ENCODE measurements around the gene TNS3. TPM values are rescaled to one million over a fixed set of nuclear protein-coding genes. Genes with fewer than 3 reads are reported as not detected.

TNS3 gene
- total and polyA plus RNA-seq, 2 of the 13 experiments (the other 11 are each of a cell fraction or from before 2014, with no cell fraction given), result 52.9 to 55.7 TPM

GRCh38 chr7:47594406-47594805 is 12.5 kb upstream of the TNS3 start:
- WGBS (ENCODE audit: low lambda C conversion rate), result 88% methylated on average over 3 of the region's 3 CpGs
- Histone ChIP-seq H3K4me1 (ENCODE audit: insufficient read depth, low read length) (peaks cover 55% of the 10 kb centered on the region), H3K79me2 (ENCODE audit: insufficient read depth, low read length) (no peaks in the 10 kb centered on the region), H2AFZ (ENCODE audit: low read length) (no peak overlapping the region), H3K36me3 (replicated peaks in 1 of 2; ENCODE audit: control insufficient read depth in 1 of 2, insufficient read depth in 2 of 2, low read length in 2 of 2) (no peaks in the 10 kb centered on the region), H3K4me2 (ENCODE audit: low read depth, low read length) (no peak overlapping the region), H3K27me3 (ENCODE audit: control insufficient read depth in 1 of 2, insufficient read depth in 2 of 2, low read length in 2 of 2) (no peaks in the 10 kb centered on the region), H4K20me1 (ENCODE audit: insufficient read depth, low read length) (no peaks in the 10 kb centered on the region), H3K9ac (ENCODE audit: insufficient read depth, low read depth, low read length) (no peak overlapping the region), H3K27ac (ENCODE audit: extremely low read length, insufficient read depth, low read length) (no peak overlapping the region), H3K4me3 (replicated peaks in 1 of 3; ENCODE audit: insufficient read depth in 1 of 3, low read depth in 2 of 3, low read length in 3 of 3) (no peak overlapping the region), H3K9me3 (ENCODE audit: low read length) (no peaks in the 10 kb centered on the region)
- TF ChIP-seq KDM6A (CRISPR knock-in tag; IDR thresholded peaks at IDR 0.05; ENCODE audit: low read depth) (no peak), AHDC1 (CRISPR knock-in tag; IDR thresholded peaks at IDR 0.05; ENCODE audit: borderline replicate concordance) (no peak), UBTF (CRISPR knock-in tag; IDR thresholded peaks at IDR 0.05) (no peak)
- no peak for DNase-seq (ENCODE audit: low spot score)
- intact Hi-C loops (cut with micrococcal nuclease; ENCODE audit: unreplicated experiment) (no loop called here), in situ Hi-C loops (cut with HindIII; ENCODE audit: extremely low pct_ligation_motif_present, low pct_unique_long_range_greater_than_20kb) (no loop called here)
- CTCF ChIA-PET (ENCODE audit: low intra/inter-chr PET ratio, low total read pairs), result no interaction called here
- ATAC-seq, result no peak
- BruUV-seq (replicated peaks), result no TSS peak
- POLR2A ChIA-PET, result no interaction called here
- no peak for FAIRE-seq

All from HepG2 (cell line).